Spleen (tissue), 11 donors: ENCODE results near the gene ZNF383. TPM values are rescaled to one million over a fixed set of nuclear protein-coding genes. Genes with fewer than 3 reads are reported as not detected.
A peak's percentile ranks its signal among the peaks of the same experiment; 100 is the strongest.
"Not testable (repeated sequence)": the region's sequence is repeated elsewhere in the genome, so short reads cannot be mapped to it uniquely, and the experiment has no call there.

Experiments used
- DNase-seq: peaks from one replicate; pipeline ENCODE4 v3.0.0-alpha.2; 2020
- H3K27ac ChIP-seq, 8 donors: fragments of 200-600 bp; sonication (generic) in 7 of 8; 1 replicate in 4 of 8; 2 replicates in 4 of 8; pipeline versions ENCODE4 v1.5.0 to v1.8.0; 2016 to 2021; ENCODE audit warnings: inconsistent platforms in 4 of 8, mild to moderate bottlenecking in 4 of 8, moderate library complexity in 1 of 8
- H3K27me3 ChIP-seq, 7 donors: fragments of 200-600 bp; sonication (generic) in 6 of 7; replicated peaks in 1 of 7; 1 replicate in 4 of 7; 2 replicates in 3 of 7; pipeline versions ENCODE4 v1.5.0 to v1.8.0; 2016 to 2021; ENCODE audit warnings: inconsistent platforms in 3 of 7, mild to moderate bottlenecking in 1 of 7
- H3K36me3 ChIP-seq, 6 donors: fragments of 200-600 bp; sonication (generic) in 5 of 6; 1 replicate in 4 of 6; 2 replicates in 2 of 6; pipeline versions ENCODE4 v1.5.0 to v1.8.0; 2016 to 2021; ENCODE audit warnings: inconsistent platforms in 2 of 6
- H3K4me1 ChIP-seq, 6 donors: fragments of 200-600 bp; sonication (generic) in 5 of 6; 1 replicate in 3 of 6; 2 replicates in 3 of 6; pipeline versions ENCODE4 v1.5.0 to v1.8.0; 2016 to 2021; ENCODE audit warnings: inconsistent platforms in 3 of 6
- H3K4me3 ChIP-seq, 8 donors: fragments of 200-600 bp; sonication (generic) in 7 of 8; 1 replicate in 4 of 8; 2 replicates in 4 of 8; pipeline versions ENCODE4 v1.5.0 to v1.8.0; 2016 to 2021; ENCODE audit warnings: inconsistent platforms in 4 of 8, mild to moderate bottlenecking in 4 of 8, moderate library complexity in 2 of 8
- H3K9me3 ChIP-seq, 8 donors: fragments of 200-600 bp; sonication (generic) in 7 of 8; 1 replicate in 4 of 8; 2 replicates in 4 of 8; pipeline versions ENCODE4 v1.5.0 to v1.8.0; 2016 to 2021; ENCODE audit warnings: inconsistent platforms in 4 of 8
- CTCF ChIP-seq, 11 experiments: fragments of 200-600 bp in 7 of 11; fragments of 450-650 bp in 4 of 11; sonication (generic) in 4 of 11; IDR thresholded peaks in 8 of 11; conservative IDR thresholded peaks in 3 of 11; 1 replicate in 7 of 11; 2 replicates in 4 of 11; pipeline versions ENCODE4 v1.4.0 to v1.8.0; 2016 to 2021; ENCODE audit warnings: antibody characterized with exemption in 11 of 11, inconsistent platforms in 4 of 11, mild to moderate bottlenecking in 1 of 11
- POLR2A ChIP-seq, 3 donors: fragments of 450-650 bp; IDR thresholded peaks; one replicate each; pipeline ENCODE4 v1.5.1; 2017; ENCODE audit warnings: antibody characterized with exemption in 3 of 3, mild to moderate bottlenecking in 1 of 3
- POLR2AphosphoS5 ChIP-seq, 3 donors: sonication (generic); formaldehyde crosslinking; IDR thresholded peaks; one replicate each; pipeline ENCODE4 v1.5.1; 2017; ENCODE audit warnings: antibody characterized with exemption in 3 of 3
- WGBS, 5 donors: extraction: QIAGEN DNeasy Blood & Tissue Kit in 3 of 5; methylation state at CpG; one replicate each; pipeline versions ENCODE4 v1.1.5 to v1.1.7; 2013 to 2018; 5-methylcytosine and 5-hydroxymethylcytosine counted together
- intact Hi-C: fragments of 100-400 bp; cut with DNase I; formaldehyde crosslinking; loops from one replicate; pipeline ENCODE4 v1.15.0; 2023; ENCODE audit warnings: low total_unique reads
- polyA plus RNA-seq, 3 donors: library from polyadenylated mRNA; stranded (reverse); fragments of 200-250 nt; gene quantifications; one replicate each; pipeline ENCODE4 v1.2.1, GENCODE V29; 2013
- total RNA-seq, 7 donors: library from RNA; depleted of rRNA in 3 of 7; stranded (reverse); fragments of >200 nt in 3 of 7; fragmentation: NEBNext Ultra II Directional in 4 of 7; extraction: Animal tissue kit (Norgen Biotek cat#: 25700) in 4 of 7; gene quantifications; one replicate each; pipeline versions ENCODE4 v1.1.0 to v1.2.1, GENCODE V29; 2016 to 2021
- donor health status: healthy with polysubstance abuse.
- donor health status: DM: no; HTN: no; CAD: no; lungs with moderate emphysema.
- donor health status: DM: no; HTN: no; CAD: no.
- donor health status: Bipolar disorder and iron deficiency.
- donor health status: healthy.
- donor health status: DM: no; HTN: no; CAD: no.
- donor health status: DM: yes; HTN: yes; CAD: no.

The ZNF383 gene
- total and polyA plus RNA-seq, 10 donors: 5.7 to 25.4 (median 14.8) TPM

GRCh38 chr19:37226248-37226647, 8.2 kb downstream of the ZNF383 start:
- 86 to 99% (median 97%) methylated on average over 2 of the region's 2 CpGs for WGBS, 5 donors
- H3K27me3 ChIP-seq: no peaks in the 10 kb centered on the region
- no peak overlapping the region for H3K27ac ChIP-seq
- H3K4me3 ChIP-seq: no peak overlapping the region
- no peak for DNase-seq
- intact Hi-C loops: no loop called here
- no peak for TF ChIP-seq POLR2A (IDR thresholded peaks at IDR 0.05)
- TF ChIP-seq POLR2AphosphoS5 (IDR thresholded peaks at IDR 0.05): no peak
- TF ChIP-seq CTCF (IDR thresholded peaks at IDR 0.05 in 8 of 11, conservative IDR thresholded peaks at IDR 0.05 in 3 of 11): no peak
- peaks cover 0 to 7% (median 0%) of the 10 kb centered on the region in 6 donors for H3K4me1 ChIP-seq
- H3K9me3 ChIP-seq: peaks cover 6 to 98% (median 96%) of the 10 kb centered on the region in 8 donors
- H3K36me3 ChIP-seq: peaks cover 24 to 98% (median 74%) of the 10 kb centered on the region in 6 donors

- Histone ChIP-seq H3K4me3 (no peak overlapping the region), H3K27me3 (no peaks in the 10 kb centered on the region), H3K4me1 (peaks cover 0 to 6% (median 0%) of the 10 kb centered on the region in 6 donors), H3K36me3 (peaks cover 29 to 98% (median 86%) of the 10 kb centered on the region in 6 donors), H3K9me3 (peaks cover 11 to 99% (median 96%) of the 10 kb centered on the region in 8 donors), H3K27ac (no peak overlapping the region)
- no peak for DNase-seq
- 72 to 90% (median 83%) methylated on average over 12 of the region's 12 CpGs for WGBS, 5 donors
- intact Hi-C loops: no loop called here
- TF ChIP-seq CTCF (IDR thresholded peaks at IDR 0.05 in 8 of 11, conservative IDR thresholded peaks at IDR 0.05 in 3 of 11) (peak in 8 of 11 experiments; percentile 11 to 57 (median 48)), POLR2AphosphoS5 (IDR thresholded peaks at IDR 0.05) (no peak)
Observed at GRCh38 chr19:37227996-37228395, 10.0 kb downstream of the ZNF383 start.

DNA sequence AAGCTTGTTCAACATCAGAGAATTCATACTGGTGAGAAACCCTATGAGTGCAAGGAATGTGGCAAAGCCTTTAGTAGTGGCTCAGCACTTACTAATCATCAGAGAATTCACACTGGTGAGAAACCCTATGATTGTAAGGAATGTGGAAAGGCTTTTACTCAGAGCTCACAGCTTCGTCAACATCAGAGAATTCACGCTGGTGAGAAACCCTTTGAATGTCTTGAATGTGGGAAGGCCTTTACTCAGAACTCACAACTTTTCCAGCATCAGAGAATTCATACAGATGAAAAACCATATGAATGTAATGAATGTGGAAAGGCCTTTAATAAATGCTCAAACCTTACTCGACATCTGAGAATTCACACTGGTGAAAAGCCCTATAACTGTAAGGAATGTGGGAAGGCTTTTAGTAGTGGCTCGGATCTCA, 25.2 kb downstream of the ZNF383 start:
- Histone ChIP-seq H3K36me3 (peaks cover 38 to 86% (median 81%) of the 10 kb centered on the region in 6 donors), H3K27me3 (no peaks in the 10 kb centered on the region), H3K27ac (no peak overlapping the region), H3K4me1 (no peaks in the 10 kb centered on the region), H3K9me3 (peaks cover 85 to 100% (median 100%) of the 10 kb centered on the region in 8 donors), H3K4me3 (no peak overlapping the region)
- DNase-seq: no peak
- WGBS, 5 donors: 92 to 99% (median 97%) methylated on average over 4 of the region's 4 CpGs
- TF ChIP-seq CTCF (IDR thresholded peaks at IDR 0.05 in 8 of 11, conservative IDR thresholded peaks at IDR 0.05 in 3 of 11) (no peak), POLR2A (IDR thresholded peaks at IDR 0.05) (no peak), POLR2AphosphoS5 (IDR thresholded peaks at IDR 0.05) (no peak)
- intact Hi-C loops: no loop called here

- DNase-seq: peak; percentile 88
- Histone ChIP-seq H3K36me3 (peaks cover 0 to 12% (median 1%) of the 10 kb centered on the region in 6 donors), H3K27me3 (no peaks in the 10 kb centered on the region), H3K9me3 (peaks cover 20 to 100% (median 100%) of the 10 kb centered on the region in 8 donors), H3K27ac (peak overlapping the region in 3 of 8 donors; percentile 51 to 77 (median 62)), H3K4me1 (peaks cover 0 to 10% (median 3%) of the 10 kb centered on the region in 6 donors), H3K4me3 (peak overlapping the region; percentile 36 to 68 (median 50))
- TF ChIP-seq POLR2A (IDR thresholded peaks at IDR 0.05) (no peak), CTCF (IDR thresholded peaks at IDR 0.05 in 8 of 11, conservative IDR thresholded peaks at IDR 0.05 in 3 of 11) (no peak), POLR2AphosphoS5 (IDR thresholded peaks at IDR 0.05) (peak; percentile 41 to 87 (median 82))
- intact Hi-C loops: no loop called here
- 3 to 12% (median 6%) methylated on average over 28 to 39 of the region's 39 CpGs for WGBS, 5 donors
Observed at GRCh38 chr19:37251308-37252229, 33.6 kb downstream of the ZNF383 start.

DNA sequence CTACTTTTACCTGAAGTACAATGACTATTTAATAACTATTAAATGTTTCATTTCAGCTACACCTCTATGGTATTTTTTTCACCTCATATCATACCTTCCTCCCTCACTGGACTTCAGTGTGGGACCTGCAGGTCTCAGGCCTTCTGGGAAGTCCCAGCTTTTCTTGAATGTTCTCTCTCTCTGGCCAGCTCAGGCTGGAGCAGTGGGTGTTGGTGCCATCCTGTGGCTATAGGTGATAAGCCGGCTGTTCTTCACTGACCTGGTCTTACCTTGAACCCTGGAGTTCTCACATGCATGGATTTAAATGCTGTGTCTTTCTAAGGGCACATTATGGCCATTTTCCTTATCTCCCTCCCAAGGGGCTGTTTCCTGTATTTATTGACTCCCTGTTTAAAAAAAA, 45.0 kb downstream of the ZNF383 start:
- intact Hi-C loops, H3K4me3 ChIP-seq, DNase-seq, H3K27me3 ChIP-seq, H3K27ac ChIP-seq, H3K4me1 ChIP-seq: not testable (repeated sequence)
- peaks cover 0 to 10% (median 0%) of the 10 kb centered on the region in 6 donors for H3K36me3 ChIP-seq
- 60 to 100% (median 86%) methylated on average over 1 of the region's 1 CpG for WGBS, 5 donors
- H3K9me3 ChIP-seq: peaks cover 0 to 47% (median 40%) of the 10 kb centered on the region in 8 donors

GRCh38 chr19:37267005-37267404, 49.0 kb downstream of the ZNF383 start:
- H3K27ac ChIP-seq, H3K4me1 ChIP-seq, intact Hi-C loops, H3K27me3 ChIP-seq, H3K4me3 ChIP-seq, DNase-seq, H3K36me3 ChIP-seq: not testable (repeated sequence)
- H3K9me3 ChIP-seq: peaks cover 0 to 17% (median 11%) of the 10 kb centered on the region in 8 donors
- WGBS, 5 donors: 91 to 96% (median 94%) methylated on average over 6 to 12 of the region's 12 CpGs
